ENCODE results near the gene XAF1. TPM values are rescaled to one million over a fixed set of nuclear protein-coding genes. Genes with fewer than 3 reads are reported as not detected.

XAF1 gene
- total and polyA plus RNA-seq, 9 of the 15 experiments (the other 6 are each of a cell fraction or from before 2014, with no cell fraction given): 0.07 to 0.22 (median 0.11) TPM; not detected in 4

- TF ChIP-seq NEUROD1 (IDR thresholded peaks at IDR 0.05; ENCODE audit: borderline replicate concordance, low read depth, low read length, partially characterized antibody) (no peak), KLF6 (CRISPR knock-in tag; IDR thresholded peaks at IDR 0.05; ENCODE audit: borderline replicate concordance) (no peak), ZEB2 (IDR thresholded peaks at IDR 0.05) (no peak), HMGXB4 (CRISPR knock-in tag; IDR thresholded peaks at IDR 0.05) (no peak), CBX8 (IDR thresholded peaks at IDR 0.05; ENCODE audit: borderline replicate concordance, extremely low read depth, low read depth, low read length, poor library complexity, severe bottlenecking) (no peak), MCM7 (IDR thresholded peaks at IDR 0.05) (no peak), ATF3 (IDR thresholded peaks at IDR 0.05) (no peak), ATF3 (CRISPR knock-in tag; conservative IDR thresholded peaks at IDR 0.05) (no peak), HNRNPLL (IDR thresholded peaks at IDR 0.05; ENCODE audit: low read depth, low read length, poor library complexity, severe bottlenecking) (no peak), SMARCE1 (IDR thresholded peaks at IDR 0.05) (no peak), HNRNPH1 (optimal IDR thresholded peaks at IDR 0.05; ENCODE audit: low read depth, low read length) (no peak), CEBPG (CRISPR knock-in tag; IDR thresholded peaks at IDR 0.05) (no peak), CEBPG (tag; conservative IDR thresholded peaks at IDR 0.05 in 1 of 2, IDR thresholded peaks at IDR 0.05 in 1 of 2) (no peak), HNRNPL (IDR thresholded peaks at IDR 0.05; ENCODE audit: low read depth, low read length) (no peak), XRCC3 (IDR thresholded peaks at IDR 0.05) (no peak)
- no peak overlapping the region for H3K4me3 ChIP-seq
- no peaks in the 10 kb centered on the region for H3K36me3 ChIP-seq (ENCODE audit: control insufficient read depth, insufficient read depth, low read length)
- no peak overlapping the region for H3K27ac ChIP-seq (ENCODE audit: extremely low read depth, low read depth, low read length)
- no TSS peak for BruUV-seq (replicated peaks)
- no peak overlapping the region for H3K9ac ChIP-seq (ENCODE audit: insufficient read depth in 1 of 2, low read depth in 2 of 2, low read length in 2 of 2)
- no peak overlapping the region for H3K4me2 ChIP-seq (ENCODE audit: insufficient read depth, low read length)
- no peak overlapping the region for H2AFZ ChIP-seq (ENCODE audit: low read depth, low read length)
- H3K79me2 ChIP-seq (ENCODE audit: control insufficient read depth, insufficient read depth, low read length): no peaks in the 10 kb centered on the region
- ATAC-seq (no peak), DNase-seq (ENCODE audit: extremely low read depth in 1 of 4, low spot score in 3 of 4) (no peak), FAIRE-seq (no peak)
- H3K27me3 ChIP-seq (ENCODE audit: control insufficient read depth in 2 of 2, insufficient read depth in 2 of 2, low read length in 2 of 2): peaks cover 0 to 2% of the 10 kb centered on the region in 2 experiments; a peak in 1 of 5 replicates
- H3K9me3 ChIP-seq (replicated peaks; ENCODE audit: control insufficient read depth, insufficient read depth, low read depth, low read length): no peaks in the 10 kb centered on the region
- intact Hi-C loops (cut with micrococcal nuclease): no loop called here
- H3K9me1 ChIP-seq (ENCODE audit: control insufficient read depth, insufficient read depth, low read length): no peaks in the 10 kb centered on the region
- CTCF ChIA-PET (ENCODE audit: low intra/inter-chr PET ratio): no interaction called here
- no peaks in the 10 kb centered on the region for H3K4me1 ChIP-seq (replicated peaks in 1 of 2; ENCODE audit: control insufficient read depth in 2 of 2, insufficient read depth in 2 of 2, low read length in 2 of 2)
- in situ Hi-C loops (cut with MboI): no loop called here
- H4K20me1 ChIP-seq (replicated peaks; ENCODE audit: control insufficient read depth, insufficient read depth, low read length): no peaks in the 10 kb centered on the region
- POLR2A ChIA-PET: interaction anchor here (0.6 kb wide), 1 partner anchor 9 kb away, joined by 3 read pairs; the partner anchor contains the start of gene TEKT1
Observed at GRCh38 chr17:6823011-6823442, 67.2 kb downstream of the XAF1 start.

Data from K562 (cell line).